ENCODE data around the gene DAGLA. TPM values are rescaled to one million over a fixed set of nuclear protein-coding genes. Genes with fewer than 3 reads are reported as not detected.
A peak's percentile ranks its signal among the peaks of the same experiment; 100 is the strongest.
"Not testable (repeated sequence)": the region's sequence is repeated elsewhere in the genome, so short reads cannot be mapped to it uniquely, and the experiment has no call there.

DAGLA gene
- total RNA-seq, 4 donors from 2014 or later: 1.1 to 5.4 (median 3.0) TPM

DNA sequence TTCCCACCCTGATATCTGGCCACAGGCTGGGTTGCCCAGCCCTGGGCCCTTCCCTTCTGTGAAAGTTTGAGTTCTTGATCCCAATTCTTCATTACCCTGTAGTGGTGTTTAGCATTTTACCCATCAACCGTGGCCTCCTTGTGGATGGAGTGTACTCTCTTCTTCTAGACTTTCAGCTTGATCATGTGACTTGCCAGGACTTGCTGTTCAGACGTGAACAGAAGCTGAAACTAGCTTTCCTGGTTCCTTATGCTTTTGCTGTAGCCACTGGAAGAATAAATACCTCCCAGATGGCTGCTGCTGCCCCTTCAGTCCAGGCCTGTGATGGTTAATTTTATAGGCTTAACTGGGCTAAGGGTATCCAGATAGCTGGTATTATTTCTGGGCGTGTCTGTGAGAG is 32.7 kb upstream of the DAGLA start:
- H3K4me3 ChIP-seq: no peak overlapping the region
- DNase-seq (ENCODE audit: low spot score in 2 of 2): no peak
- no peaks in the 10 kb centered on the region for H3K27me3 ChIP-seq
- H3K4me1 ChIP-seq: no peaks in the 10 kb centered on the region
- WGBS, 2 donors: 62 to 66% methylated on average over 3 of the region's 3 CpGs
- no peaks in the 10 kb centered on the region for H3K9me3 ChIP-seq
- TF ChIP-seq POLR2A (IDR thresholded peaks at IDR 0.05) (no peak), EP300 (IDR thresholded peaks at IDR 0.05) (no peak), CTCF (IDR thresholded peaks at IDR 0.05) (no peak)
- no peak overlapping the region for H3K27ac ChIP-seq
- no peaks in the 10 kb centered on the region for H3K36me3 ChIP-seq

- no peaks in the 10 kb centered on the region for H3K4me1 ChIP-seq
- TF ChIP-seq CTCF (IDR thresholded peaks at IDR 0.05) (no peak), EP300 (IDR thresholded peaks at IDR 0.05) (no peak), POLR2A (IDR thresholded peaks at IDR 0.05) (no peak)
Measured at GRCh38 chr11:61650781-61651571, 29.2 kb upstream of the DAGLA start.

DNA sequence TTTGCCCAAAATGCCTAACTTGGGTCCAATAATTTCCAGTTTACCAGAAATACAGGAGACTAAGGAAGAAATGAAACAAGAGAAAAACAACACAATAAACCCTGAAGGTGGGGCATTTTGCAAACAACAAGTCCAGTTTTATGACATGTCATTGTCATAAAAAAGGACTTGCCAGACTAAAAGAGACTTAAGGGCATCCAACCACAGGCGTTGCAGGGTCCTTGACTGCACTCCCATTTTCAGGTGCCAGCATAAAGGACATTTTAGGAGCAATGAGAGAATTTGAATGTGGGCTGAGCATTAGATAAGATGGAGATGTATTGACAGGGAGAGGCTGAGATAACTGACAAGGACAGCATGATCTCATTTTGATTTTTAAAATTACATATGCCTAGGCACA is 28.1 kb upstream of the DAGLA start:
- DNase-seq (ENCODE audit: low spot score in 2 of 2): no peak
- peaks cover 0 to 6% of the 10 kb centered on the region in 2 donors for H3K27me3 ChIP-seq
- TF ChIP-seq CTCF (IDR thresholded peaks at IDR 0.05) (no peak), EP300 (IDR thresholded peaks at IDR 0.05) (no peak), POLR2A (IDR thresholded peaks at IDR 0.05) (no peak)
- no peak overlapping the region for H3K27ac ChIP-seq
- no peaks in the 10 kb centered on the region for H3K9me3 ChIP-seq
- 69 to 85% methylated on average over 1 of the region's 1 CpG for WGBS, 2 donors
- H3K4me3 ChIP-seq: no peak overlapping the region
- H3K36me3 ChIP-seq: no peaks in the 10 kb centered on the region
- no peaks in the 10 kb centered on the region for H3K4me1 ChIP-seq

More at GRCh38 chr11:61650781-61651571, 29.2 kb upstream of the DAGLA start:
- no peaks in the 10 kb centered on the region for H3K9me3 ChIP-seq
- peaks cover 0 to 6% of the 10 kb centered on the region in 2 donors for H3K27me3 ChIP-seq
- WGBS, 2 donors: 88 to 89% methylated on average over 10 to 16 of the region's 17 CpGs
- DNase-seq (ENCODE audit: low spot score in 2 of 2): no peak
- no peak overlapping the region for H3K27ac ChIP-seq
- no peak overlapping the region for H3K4me3 ChIP-seq
- H3K36me3 ChIP-seq: no peaks in the 10 kb centered on the region

- 36 to 40% methylated on average over 7 of the region's 7 CpGs for WGBS, 2 donors
- peak; percentile 25 to 43 for DNase-seq (ENCODE audit: low spot score in 2 of 2)
Measured at GRCh38 chr11:61654397-61654829, 25.8 kb upstream of the DAGLA start.

DNA sequence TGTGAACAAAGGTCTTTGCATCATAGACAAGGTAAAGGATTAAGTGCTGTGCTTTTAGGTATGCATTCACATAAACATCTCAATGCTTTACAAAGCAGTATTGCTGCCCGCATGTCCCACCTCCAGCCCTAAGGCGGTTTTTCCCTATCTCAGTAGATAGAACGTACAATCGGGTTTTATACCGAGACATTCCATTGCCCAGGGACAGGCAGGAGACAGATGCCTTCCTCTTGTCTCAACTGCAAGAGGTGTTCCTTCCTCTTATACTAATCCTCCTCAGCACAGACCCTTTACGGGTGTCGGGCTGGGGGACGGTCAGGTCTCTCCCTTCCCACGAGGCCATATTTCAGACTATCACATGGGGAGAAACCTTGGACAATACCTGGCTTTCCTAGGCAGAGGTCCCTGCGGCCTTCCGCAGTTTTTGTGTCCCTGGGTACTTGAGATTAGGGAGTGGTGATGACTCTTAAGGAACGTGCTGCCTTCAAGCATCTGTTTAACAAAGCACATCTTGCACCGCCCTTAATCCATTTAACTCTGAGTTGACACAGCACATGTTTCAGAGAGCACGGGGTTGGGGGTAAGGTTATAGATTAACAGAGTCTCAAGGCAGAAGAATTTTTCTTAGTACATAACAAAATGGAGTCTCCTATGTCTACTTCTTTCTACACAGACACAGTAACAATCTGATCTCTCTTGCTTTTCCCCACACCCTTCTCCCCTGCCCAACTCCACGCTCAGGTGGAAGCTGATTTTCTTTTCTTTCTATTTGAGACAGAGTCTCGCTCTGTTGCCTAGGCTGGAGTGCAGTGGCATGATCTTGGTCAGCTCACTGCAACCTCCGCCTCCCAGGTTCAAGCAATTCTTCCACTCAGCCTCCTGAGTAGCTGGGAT is 24.7 kb upstream of the DAGLA start:
- DNase-seq (ENCODE audit: low spot score in 2 of 2); H3K27ac ChIP-seq; H3K27me3 ChIP-seq; H3K4me1 ChIP-seq; H3K9me3 ChIP-seq; H3K36me3 ChIP-seq; H3K4me3 ChIP-seq: not testable (repeated sequence)
- 49 to 66% methylated on average over 14 to 17 of the region's 17 CpGs for WGBS, 2 donors

More at GRCh38 chr11:61654397-61654829, 25.8 kb upstream of the DAGLA start:
- H3K4me3 ChIP-seq: no peak overlapping the region
- H3K4me1 ChIP-seq: no peaks in the 10 kb centered on the region
- H3K9me3 ChIP-seq: no peaks in the 10 kb centered on the region
- no peak overlapping the region for H3K27ac ChIP-seq
- H3K36me3 ChIP-seq: no peaks in the 10 kb centered on the region
- peaks cover 0 to 6% of the 10 kb centered on the region in 2 donors for H3K27me3 ChIP-seq
- no peak for TF ChIP-seq CTCF (IDR thresholded peaks at IDR 0.05)
- TF ChIP-seq EP300 (IDR thresholded peaks at IDR 0.05): peak in 1 of 2 donors; percentile 44
- no peak for TF ChIP-seq POLR2A (IDR thresholded peaks at IDR 0.05)

All from tibial nerve (tissue), 4 donors.